AG09309 (cell line): ENCODE measurements around the gene INSL6.
A peak's percentile ranks its signal among the peaks of the same experiment; 100 is the strongest.
"Not testable (repeated sequence)": the region's sequence is repeated elsewhere in the genome, so short reads cannot be mapped to it uniquely, and the experiment has no call there.

Experiments used
- DNase-seq: peaks from one replicate; pipeline ENCODE4 v3.0.0-alpha.2; 2010; ENCODE audit warnings: low read depth
- H3K4me3 ChIP-seq: 2 replicates; pipeline ENCODE4 v1.5.1; 2011; ENCODE audit warnings: mild to moderate bottlenecking, low read depth, low read length, moderate library complexity; ENCODE audit not compliant: control insufficient read depth
- TF ChIP-seq, protein P1 (sequence below): IDR thresholded peaks from 2 replicates; pipeline ENCODE4 v1.5.1; 2011; ENCODE audit warnings: mild to moderate bottlenecking, low read depth, low read length, inconsistent platforms; ENCODE audit not compliant: insufficient read depth, control insufficient read depth; ENCODE audit errors: missing control alignments

INSL6 gene

DNA sequence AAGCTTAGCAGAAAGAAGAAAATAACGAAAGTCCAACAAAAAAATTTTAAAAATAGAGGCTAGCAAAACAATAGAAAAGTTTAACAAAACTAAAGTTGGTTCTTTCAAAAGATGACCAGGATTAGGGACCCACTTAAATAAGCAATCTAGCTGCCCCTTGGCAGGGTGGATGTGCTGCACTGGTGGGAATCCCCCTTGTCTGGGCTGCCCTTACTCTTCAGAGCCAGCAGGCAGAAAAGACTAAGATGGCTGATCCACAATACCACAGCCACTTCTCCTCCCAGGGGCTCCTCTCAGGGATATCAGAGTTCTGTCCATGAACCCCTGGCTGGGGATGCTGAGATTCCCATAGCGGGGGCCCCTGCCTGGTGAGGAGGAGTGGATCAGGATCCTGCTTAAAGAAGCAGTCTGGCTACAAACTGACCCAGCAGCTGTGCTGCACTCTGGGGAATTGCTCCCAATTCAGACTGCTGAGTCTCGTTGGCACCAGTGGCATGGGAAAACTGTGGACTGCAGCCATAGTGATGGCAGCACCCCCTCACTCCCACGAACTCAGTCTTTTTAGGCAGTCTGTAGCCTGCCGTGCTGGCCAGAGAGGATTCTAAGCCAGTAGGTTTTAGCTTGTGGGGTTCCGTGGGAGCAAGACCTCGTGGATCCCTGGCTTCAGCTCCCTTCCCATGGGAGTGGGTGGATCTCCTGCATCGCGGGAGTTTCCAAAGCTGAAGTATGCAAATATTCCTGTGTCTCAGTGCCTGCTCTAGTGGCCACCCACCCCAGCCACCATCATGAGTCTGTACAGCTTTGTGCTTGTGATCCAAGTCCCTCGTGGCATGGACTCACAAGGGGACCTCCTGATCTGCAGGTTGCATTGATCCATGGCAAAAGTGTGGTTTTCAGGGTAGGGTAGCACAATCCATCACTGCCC, 2.9 kb upstream of the INSL6 start:
- TF ChIP-seq, protein P1, sequence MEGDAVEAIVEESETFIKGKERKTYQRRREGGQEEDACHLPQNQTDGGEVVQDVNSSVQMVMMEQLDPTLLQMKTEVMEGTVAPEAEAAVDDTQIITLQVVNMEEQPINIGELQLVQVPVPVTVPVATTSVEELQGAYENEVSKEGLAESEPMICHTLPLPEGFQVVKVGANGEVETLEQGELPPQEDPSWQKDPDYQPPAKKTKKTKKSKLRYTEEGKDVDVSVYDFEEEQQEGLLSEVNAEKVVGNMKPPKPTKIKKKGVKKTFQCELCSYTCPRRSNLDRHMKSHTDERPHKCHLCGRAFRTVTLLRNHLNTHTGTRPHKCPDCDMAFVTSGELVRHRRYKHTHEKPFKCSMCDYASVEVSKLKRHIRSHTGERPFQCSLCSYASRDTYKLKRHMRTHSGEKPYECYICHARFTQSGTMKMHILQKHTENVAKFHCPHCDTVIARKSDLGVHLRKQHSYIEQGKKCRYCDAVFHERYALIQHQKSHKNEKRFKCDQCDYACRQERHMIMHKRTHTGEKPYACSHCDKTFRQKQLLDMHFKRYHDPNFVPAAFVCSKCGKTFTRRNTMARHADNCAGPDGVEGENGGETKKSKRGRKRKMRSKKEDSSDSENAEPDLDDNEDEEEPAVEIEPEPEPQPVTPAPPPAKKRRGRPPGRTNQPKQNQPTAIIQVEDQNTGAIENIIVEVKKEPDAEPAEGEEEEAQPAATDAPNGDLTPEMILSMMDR = no peak
- no peak overlapping the region for H3K4me3 ChIP-seq
- DNase-seq = no peak

DNA sequence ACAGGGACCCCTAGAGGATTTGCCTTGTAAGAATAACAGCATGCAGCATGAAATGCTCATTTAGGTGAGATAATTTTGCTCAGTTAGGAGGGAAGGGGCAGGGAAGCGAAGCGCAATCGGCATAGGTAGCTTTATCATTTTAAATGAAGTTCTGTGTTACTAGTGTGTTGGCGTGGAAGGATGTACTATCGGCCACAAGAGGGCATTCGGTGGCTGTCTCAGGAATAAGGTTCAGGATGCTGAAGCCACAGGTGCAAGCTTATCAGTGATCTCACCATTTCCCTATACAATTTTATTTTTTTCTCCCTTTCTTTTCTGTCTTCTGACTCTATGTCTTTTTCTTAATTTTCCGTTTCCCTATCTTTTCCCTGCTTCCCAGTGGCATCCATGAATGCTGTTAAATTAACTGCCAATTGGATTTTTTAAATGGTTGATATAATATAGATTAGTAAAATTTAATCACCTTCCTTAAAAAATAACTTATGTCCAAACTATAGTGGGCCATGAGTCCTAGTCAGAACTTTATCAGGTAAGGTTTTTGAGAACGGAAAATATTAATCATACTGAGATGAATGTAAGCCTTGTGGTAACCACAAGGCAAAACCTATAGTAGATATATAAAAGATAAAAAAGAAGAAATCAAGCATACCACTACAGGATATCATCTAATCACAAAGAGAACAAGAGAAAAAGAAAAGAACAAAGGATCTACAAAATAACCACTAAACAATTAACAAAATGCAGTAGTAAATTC, 1.2 kb upstream of the INSL6 start:
- no peak overlapping the region for H3K4me3 ChIP-seq
- DNase-seq = peak; percentile 20
- TF ChIP-seq, protein P1 = peak; percentile 76

DNA sequence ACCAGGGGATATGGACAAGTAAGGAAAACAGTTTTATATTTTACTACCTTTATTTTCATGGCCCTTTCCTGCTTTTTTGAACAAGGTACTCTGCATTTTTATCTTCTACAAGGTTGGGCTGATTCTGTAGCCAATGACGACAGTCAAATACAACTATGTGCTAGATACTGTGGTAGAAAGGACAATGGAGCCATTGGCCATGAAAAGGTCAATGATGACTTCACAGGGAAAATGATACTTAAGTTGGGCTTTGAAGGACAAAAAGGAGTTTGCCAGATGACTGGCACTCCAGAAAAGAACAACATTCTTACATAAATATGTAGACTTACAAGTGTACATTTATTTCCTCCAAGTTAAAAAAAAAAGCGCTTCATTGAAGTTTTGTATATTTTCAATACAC, 663 bp downstream of the INSL6 start:
- TF ChIP-seq, protein P1 = no peak
- H3K4me3 ChIP-seq = no peak overlapping the region
- no peak for DNase-seq

DNA sequence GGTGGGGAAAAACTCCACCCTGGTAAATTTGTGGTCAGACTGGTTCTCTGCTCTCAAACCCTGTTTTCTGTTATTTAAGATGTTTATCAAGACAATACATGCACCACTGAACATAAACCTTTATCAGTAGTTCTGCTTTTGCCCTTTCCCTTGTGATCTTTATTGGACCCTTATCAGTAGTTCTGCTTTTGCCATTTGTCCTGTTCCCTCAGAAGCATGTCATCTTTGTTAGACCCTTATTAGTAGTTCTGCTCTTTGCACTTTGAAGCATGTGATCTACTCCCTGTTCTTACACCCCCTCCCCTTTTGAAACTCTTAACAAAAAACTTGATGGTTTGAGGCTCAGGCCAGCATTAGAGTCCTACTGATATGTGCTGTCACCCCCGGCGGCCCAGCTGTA, 4.8 kb downstream of the INSL6 start:
- H3K4me3 ChIP-seq, DNase-seq: not testable (repeated sequence)

DNA sequence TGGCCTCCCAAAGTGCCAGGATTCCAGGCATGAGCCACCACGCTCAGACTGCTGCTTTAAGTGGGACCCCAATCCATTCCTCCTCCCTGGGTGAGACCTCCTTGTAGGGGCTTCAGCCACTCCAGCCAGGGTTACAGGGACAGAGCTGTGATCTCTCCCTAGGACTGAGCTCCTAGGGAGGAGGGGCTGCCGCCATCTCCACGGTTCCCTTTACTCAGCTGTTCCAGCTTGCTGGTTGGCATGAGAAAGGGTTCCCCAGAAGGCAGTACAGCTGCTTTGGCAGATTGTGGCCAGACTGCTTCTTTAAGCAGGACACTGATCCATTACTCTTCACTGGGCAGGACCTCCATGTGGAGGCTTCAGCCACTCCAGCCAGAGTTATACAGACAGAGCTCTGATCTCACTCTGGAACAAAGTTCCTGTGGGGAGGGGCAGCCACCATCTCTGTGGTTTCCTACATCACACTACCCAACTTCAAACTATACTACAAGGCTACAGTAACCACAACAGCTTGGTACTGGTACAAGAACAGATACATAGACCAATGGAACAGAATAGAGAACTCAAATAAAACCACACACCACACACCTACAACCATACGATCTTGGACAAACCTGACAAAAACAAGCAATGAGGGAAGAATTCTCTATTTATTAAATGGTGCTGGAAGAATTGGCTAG, 7.2 kb downstream of the INSL6 start:
- DNase-seq = no peak
- TF ChIP-seq, protein P1 = no peak
- H3K4me3 ChIP-seq = no peak overlapping the region

DNA sequence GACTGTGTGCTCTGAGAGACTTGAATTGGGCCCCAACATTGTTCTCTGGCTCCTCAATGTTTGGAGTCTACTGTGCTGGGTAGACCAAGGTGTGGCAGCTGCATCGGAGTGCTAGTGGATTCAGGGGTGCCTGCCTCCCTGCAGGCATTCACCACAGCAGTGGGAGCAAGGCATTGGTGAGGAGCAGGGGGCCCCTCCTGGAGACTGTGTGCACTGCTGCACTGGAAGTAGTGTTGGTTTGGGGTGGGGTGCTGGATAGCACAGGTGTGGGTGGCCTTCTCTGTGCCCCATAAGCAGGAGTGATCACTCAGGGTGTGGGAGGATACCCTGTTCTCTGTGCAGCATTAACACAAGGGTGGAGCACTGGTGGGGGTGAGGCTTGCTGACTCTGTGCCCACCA, 39.2 kb downstream of the INSL6 start:
- no peak for DNase-seq
- H3K4me3 ChIP-seq = no peak overlapping the region
- TF ChIP-seq, protein P1 = no peak
